GM18909 (cell line): ENCODE results near the gene METAP1D.
"Not testable (repeated sequence)": the region's sequence is repeated elsewhere in the genome, so short reads cannot be mapped to it uniquely, and the experiment has no call there.

ENCODE experiments used
- ATAC-seq: cut with Tn5 transposase; IDR thresholded peaks from one replicate; pipeline ENCODE4 v1.9.1; 2021; ENCODE audit warnings: mild to moderate bottlenecking; ENCODE audit not compliant: unreplicated experiment, poor library complexity

The METAP1D gene

DNA sequence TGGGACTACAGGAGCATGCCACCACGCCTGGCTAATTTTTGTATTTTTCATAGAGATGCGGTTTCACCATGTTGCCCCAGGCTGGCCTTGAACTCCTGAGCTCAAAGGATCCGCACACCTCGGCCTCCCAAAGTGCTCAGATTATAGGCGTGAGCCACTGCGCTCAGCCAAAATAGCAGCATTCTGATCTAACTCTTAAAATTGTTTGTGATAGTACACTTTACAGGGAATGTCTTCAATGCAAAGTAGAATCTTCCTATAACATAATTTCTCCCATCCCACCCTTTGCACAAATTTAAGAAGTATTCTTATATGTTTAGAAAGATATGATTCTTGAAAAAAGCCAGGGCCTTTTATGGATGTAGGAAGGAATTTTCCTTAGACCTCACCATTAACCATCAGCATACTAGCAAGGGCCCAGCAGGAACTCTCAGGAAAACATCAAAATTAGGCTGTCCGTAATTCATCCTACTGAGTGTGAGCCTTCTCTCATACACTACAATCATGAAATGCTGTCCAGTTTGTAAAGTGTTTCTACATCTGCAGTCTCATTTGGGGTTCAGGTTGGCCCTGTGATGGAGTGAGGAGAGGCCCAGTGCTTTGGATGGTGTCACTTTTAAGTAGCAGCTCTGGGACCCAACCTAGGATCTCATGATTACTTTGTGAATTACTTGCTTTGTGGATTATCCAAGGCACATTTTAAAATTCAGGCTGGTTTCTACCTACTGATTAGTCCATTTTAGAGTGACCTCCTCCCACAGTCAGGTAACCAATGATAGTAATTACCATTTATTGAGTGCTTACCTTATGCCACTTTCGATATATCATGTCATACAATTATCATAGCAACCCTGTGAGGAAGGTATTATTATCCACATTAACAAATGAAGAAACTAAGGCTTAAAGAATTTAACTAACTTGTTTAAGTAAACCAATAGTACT lies 48.1 kb downstream of the METAP1D start:
- no peak for ATAC-seq

DNA sequence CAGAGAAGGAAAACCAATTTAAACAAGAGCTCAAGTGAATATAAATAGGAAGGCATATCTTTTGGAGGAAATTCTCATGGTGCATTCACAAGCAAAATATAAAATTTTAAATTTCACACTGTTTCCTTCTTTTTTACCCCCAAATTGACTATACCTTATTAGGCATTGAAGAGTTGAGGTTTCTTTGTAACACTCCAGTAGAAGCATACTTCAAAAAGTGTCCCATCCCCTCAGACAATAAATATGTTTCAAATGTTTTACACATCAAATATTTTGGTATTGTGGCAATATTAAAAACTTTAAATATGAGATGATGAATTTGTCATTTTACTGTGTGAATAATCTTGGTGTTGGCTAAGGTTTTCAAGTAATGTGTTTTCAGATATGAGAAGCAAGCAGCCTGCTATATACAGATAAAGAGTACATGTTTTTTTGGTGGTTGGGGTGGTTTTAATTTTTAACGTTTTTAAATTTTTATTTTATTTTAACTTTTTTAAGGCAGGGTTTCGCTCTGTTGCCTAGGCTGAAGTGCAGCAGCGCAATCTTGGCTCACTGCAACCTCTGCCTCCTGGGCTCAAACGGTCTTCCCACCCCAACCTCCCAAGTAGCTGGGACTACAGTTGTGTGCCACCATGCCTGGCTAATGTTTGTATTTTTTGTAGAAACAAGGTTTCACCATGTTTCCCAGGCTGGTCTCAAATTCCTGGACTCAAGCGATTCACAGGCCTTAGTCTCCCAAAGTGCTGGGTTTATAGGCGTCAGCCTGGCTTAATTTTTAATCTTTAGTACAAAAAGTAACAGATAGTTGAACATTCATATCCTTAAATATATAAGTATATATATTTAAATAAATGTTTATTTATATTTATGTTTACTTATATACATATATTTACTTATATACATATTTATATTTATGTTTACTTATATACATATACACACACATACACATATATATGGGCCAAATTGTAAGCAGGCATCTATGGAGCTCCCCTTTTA lies 49.1 kb downstream of the METAP1D start:
- ATAC-seq: no peak

DNA sequence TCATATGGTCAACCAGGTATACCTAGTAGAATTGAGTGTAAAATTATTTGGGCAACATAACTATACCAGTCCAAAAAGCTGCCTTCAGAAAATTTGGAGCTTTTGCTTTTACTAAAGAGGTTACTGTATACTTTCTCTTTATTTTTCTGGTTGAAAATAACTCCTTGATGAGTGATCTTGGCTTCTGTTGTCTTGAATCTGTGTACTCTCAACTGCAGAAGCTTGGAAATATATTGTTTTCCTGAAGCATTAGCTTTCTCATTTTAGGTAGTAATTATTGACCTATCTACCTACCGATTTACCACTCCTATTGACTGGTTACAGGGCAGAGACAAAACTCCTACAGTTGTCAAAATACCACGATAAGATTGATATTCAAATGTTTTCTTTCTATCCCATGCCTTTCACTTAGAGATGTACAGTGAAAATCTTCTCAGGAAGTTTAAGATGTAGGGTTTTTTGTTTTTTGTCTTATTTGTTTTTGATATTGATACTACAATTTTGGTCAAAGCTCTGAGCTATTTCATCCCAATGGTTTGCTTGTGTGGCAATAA lies 49.9 kb downstream of the METAP1D start:
- no peak for ATAC-seq

DNA sequence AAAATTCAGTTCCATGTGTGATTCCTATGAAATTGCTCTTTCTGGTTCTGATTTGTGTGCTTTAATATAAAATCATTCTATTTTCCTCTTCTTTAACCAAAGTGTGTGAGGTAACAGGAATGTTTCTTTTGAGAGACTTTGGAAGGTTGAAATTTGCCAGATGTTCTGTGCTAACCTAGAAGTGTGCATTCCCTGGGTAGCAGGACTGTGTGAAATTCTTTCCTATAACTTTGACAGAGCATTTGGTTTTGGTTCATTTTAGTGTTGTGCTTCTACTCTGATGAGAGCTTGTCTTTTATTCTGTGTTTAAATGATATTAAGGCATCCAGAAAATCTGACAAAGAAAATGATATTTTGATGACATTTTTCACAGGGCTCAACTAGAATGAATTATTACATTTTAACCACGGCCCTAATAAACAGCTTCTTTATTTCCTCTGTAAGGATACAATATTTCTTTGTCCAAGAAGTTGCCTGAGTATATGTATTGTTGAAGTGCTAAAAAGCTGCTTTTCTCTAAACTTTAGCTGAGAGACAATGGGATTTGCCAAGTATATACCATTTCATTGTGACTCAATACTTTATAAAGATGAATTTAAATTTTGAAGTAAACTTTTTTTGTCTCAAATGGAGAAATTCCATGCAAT lies 50.8 kb downstream of the METAP1D start:
- ATAC-seq: no peak

DNA sequence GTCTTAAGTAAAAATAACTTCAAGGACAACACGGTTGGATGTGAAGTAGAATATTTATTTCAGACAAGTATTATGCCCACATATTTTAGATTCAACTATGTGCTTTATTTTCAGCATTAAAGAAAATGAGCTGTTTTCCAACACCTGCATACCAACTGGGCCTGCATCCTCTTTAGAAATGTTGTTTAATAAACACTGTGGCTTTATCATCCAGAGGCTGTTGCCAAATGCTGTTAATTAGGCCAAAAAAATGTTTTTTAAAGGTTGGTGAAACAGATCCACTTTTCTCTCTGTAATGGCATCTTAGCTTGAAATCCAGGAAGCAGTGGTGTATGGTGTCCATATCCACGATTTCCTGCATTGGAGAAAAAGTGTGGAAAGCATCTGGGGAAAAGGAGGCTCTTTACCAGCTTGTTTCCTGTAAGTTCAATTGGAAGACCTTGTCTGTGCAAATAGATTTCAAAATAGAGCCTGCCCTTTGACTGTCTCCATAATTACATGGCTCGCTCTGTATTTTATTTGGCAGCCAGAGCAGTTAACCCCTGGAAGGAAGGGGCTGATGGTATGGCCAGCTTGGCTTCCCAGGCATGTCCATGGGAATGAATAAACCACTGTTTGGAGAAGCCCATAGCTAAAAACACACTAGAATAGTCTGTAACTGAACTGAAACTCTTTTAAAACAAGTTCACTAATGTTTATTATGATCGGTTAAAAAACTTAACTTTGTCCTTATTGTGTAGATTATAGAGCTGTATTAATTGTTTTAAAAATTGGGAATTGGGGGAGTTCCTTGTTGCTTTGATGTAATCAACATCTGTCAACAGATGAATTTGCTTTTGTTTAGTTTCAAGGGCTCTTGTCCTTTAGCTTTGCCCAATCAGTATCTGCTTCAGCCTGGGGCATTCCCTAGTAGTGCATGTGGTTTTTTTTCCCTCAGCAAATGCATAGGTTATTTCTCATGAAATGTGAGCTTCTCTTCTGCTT lies 52.5 kb downstream of the METAP1D start:
- ATAC-seq: no peak

DNA sequence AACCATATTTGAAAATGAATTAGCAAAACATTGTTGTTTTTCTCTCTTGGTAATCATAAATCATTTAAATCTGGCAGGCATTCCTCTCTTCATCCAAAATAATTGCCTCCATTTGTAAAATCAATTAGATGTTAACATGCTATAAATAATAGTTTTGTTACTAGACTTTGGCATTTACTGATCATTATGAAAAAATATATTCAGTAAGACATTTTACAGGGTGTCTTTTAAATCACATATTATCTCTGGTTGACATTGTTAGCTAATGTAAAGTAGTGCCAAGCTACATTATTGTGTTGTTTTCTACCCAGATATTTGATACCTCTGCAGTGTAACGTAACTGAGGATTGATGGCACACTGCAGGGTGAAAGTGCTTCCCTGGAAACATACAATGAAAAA lies 53.7 kb downstream of the METAP1D start:
- ATAC-seq: no peak

DNA sequence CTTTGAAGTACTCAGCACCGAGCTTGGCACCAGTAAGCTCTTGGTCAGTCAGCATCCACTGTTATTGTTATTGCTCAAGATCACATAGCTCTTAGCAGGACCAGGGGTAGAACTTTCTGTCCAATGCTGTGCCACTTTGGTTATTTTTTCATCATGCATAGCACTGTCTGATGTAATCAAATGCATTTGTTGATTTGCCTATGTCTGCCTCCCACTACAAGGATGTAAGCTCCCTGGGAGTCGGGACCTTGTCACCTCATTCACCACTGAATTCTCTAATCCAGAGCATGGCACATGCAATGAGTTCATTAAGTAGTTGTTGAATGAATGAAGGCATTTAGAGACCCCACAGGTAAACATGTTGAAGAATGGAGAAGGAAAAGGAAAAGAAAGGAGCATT lies 56.5 kb downstream of the METAP1D start:
- ATAC-seq: no peak

DNA sequence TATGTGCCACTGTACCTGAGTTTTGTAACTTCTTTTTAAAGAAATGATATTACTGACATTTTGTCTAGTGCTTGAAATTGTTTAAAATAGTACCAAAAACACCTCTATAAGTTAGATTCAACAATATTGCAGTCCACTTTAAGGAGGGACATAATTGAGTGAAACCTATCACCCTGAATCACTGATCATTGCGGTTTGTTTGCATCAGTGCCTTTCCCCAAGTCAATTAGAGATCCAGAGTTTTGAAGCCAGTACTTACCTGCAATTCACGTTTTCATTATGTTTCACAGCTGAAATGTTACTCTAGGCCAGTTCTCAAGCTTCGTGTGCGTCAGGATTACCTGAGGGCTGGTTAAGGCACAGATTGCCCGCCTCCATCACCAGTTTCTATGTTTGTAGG lies 58.9 kb downstream of the METAP1D start:
- no peak for ATAC-seq

DNA sequence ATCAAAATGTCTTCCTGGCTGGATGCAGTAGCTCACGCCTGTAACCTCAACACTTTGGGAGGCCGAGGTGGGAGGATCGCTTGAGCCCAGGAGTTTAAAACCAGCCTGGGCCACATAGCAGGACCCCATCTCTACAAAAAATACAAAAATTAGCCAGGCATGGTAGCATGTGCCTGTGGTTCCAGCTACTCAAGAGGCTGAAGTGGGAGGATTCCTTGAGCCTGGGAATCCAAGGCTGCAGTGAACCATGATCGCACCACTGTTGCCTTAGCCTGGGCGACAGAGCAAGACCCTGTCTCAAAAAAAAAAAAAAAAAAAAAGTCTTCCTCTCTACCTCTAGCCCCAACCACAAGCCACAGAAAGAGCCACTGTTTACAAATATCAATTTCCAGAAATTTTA lies 60.4 kb downstream of the METAP1D start:
- ATAC-seq: not testable (repeated sequence)

DNA sequence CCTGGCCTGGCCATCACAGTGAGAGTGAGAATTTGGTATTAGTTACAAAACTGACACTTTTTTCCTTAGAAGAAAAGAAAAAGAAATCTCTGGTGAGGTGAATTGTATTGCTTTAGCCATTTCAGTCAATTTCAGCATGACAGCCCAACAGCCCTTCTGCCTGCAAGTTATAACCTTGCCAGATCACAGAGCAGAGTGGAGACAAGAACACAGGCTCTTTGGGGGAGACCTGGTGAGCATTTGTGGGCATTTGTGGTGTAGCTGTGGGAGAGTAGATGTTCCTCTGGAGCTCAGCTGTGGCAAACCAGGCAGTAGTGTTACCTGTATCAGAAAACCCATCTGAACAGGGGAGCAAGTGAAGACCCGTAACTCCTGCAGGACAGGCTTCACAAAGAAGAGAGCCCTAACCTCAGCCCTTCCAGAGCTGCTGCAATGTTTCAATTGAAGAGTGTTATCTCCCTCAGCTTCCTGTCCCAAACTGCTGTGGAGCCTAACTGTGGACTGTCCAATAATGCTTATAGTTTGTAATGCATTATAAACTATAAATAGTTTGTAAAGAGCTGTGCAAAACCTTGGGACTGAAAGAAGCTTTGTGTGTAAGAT lies 62.8 kb downstream of the METAP1D start:
- no peak for ATAC-seq

DNA sequence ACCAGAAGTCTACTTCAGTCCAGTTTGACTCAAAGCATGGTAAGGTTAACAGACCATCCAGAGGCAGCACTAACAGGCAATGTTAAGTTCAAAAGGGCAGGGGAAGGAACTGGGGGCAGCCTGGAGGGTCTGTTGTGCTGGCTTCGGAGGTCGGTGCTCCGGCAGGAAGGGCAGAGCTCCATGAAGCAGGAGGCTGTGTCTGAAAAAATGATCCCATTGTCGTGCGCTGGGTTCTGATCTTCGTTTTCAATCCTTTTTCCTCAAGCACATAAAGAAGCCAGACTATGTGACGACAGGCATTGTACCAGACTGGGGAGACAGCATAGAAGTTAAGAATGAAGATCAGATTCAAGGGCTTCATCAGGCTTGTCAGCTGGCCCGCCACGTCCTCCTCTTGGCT lies 63.7 kb downstream of the METAP1D start:
- ATAC-seq: no peak

DNA sequence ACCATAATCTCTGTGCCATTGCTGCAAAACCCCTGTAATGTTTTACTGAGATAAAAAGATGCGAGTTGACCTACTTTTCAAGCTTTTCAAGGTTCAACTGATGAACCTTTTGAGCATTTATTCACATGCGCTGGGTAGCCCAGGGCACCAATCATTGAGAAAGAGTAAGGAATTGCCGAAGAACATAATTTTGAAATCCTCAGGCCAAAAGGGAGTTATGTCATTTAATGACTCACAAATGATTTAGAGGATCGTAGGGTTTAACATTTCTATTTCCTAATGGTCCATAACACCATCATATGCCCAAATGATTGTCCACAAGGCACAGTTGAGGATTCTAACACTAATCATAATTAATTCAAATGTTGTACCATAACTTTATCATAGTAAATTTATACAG lies 65.4 kb downstream of the METAP1D start:
- no peak for ATAC-seq

DNA sequence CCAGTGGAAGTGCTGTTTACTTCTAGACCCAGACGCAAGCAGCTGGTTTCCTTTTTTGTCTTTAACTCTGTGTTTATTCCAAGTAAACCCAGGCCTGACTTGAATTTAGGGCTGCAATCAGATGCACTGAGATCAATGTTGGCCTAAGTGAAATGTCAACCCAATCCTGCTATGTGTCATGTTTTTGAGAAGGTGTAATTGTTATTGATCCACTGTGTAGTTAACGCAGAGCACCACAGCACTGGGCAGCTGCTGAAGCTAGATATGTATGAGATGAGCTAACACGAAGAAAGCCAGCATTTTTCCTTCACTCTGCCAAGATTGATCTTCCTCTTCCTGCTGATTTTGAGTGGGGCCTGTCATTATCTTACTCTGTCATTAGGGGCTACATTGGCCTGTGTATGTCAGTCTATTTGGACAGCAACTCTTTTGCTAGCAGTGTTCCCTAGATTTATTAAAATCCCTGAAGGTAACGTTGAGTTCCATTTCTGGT lies 66.7 kb downstream of the METAP1D start:
- ATAC-seq: no peak

DNA sequence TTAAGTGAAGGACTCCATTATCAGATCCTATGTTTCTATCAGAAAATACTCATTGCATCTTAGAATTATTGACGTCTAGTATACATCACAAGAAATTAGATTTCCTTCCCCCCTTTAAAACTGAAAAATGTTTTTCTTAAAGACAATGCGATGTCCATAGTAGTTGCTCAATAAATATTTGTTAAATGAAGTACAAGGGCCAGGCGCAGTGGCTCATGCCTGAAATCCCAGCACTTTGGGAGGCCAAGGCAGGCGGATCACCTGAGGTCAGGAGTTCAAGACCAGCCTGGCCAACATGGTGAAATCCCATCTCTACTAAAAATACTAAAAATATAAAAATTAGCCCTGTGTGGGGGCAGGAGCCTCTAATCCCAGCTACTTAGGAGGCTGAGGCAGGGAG lies 68.2 kb downstream of the METAP1D start:
- ATAC-seq: not testable (repeated sequence)

DNA sequence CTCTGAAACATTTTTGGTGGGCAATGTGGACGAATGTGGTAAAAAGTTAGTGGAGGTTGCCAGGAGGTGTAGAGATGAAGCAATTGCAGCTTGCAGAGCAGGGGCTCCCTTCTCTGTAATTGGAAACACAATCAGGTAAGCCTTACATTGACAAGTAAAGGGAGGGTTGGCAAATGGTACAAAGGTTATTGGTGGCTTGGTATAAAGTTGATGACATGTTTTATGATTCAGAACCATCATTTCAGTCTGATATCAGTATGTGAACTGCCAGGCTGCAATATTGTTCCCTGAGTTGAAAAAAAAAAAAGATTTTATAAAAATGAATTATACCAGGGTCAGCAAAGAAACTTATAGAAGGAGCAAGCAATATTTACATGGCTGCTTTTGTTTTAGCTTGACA lies 71.2 kb downstream of the METAP1D start:
- no peak for ATAC-seq

DNA sequence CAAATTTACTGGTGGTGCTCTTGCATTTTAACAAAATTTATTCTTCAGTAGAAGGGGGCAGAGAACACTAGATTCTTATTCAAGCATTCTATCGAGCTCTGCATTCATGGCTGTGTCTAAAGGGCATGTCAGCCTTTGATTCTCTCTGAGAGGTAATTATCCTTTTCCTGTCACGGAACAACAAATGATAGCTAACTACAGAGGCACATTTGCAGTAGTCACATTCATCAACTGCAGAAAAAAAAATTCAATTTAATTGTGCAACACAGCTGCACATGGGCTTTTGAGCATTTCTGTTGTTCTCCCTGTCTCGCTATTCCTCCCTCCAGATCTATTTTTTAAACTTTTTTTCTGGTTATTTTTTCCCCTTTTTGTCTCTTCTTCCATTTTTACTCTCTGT lies 72.5 kb downstream of the METAP1D start:
- no peak for ATAC-seq

DNA sequence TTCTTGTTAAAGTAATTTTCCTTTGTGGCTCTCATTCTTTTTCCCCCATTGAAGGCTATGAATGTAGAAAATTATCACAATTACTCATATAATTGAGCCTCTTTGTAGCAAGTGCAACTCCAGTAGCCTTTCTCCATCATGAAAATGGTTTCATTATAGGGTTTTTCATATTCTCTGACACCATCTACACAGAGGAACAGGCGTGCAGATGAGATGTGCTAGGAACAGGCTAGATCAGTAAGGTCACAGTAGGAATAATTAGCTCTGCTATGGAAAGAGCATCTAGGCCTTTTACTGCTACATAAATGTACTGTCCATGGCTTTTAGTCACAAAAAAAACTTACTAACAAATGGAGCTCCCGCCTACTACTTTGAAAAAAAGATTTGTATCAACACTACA lies 73.0 kb downstream of the METAP1D start:
- no peak for ATAC-seq

DNA sequence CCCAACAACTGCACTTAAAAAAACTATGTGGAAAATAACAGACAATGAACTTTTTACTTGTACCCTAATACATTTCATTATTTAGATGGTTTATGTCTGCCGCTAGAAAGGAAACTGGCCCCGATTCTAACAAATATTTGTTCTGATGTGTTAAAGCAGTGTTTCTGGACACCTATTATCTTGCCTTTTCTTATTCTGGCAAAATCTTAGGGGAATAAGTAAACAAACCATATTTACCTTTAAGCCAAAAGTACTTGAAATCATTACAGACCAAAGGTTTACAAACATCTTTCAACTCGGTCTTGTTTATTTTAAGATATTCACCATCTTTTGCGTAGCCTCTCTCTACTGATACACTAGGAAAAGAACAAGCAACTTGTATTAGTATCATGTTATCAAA lies 73.8 kb downstream of the METAP1D start:
- no peak for ATAC-seq

DNA sequence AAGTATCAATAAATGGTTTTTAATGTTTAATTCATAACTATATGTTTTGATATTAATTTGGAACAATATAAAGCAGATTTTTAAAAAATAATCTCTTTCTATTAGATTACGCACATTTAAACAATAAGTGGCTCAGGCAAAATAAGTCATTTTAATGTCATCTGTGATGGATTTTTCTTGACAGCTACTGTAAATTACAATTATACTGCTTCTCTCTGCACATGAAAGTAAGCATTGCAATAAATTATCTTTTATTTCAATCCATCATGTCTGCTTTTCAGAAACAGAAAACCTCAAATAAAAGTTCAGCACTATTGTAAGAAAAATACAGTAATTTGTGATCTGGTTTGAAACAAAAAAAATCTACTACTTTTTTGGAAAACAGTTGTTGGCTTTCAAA lies 74.5 kb downstream of the METAP1D start:
- no peak for ATAC-seq
